Thyroid gland (tissue), 4 donors: Measurements from ENCODE around the gene PEPD.

ENCODE experiments used
- POLR2A ChIP-seq, 2 donors: fragments of 450-650 bp; IDR thresholded peaks; one replicate each; pipeline ENCODE4 v1.6.1; 2017; ENCODE audit warnings: antibody characterized with exemption in 2 of 2, mild to moderate bottlenecking in 2 of 2, moderate library complexity in 1 of 2
- TF ChIP-seq, protein P1 (sequence below), 6 experiments: fragments of 200-600 bp in 3 of 6; fragments of 450-650 bp in 3 of 6; sonication (generic) in 3 of 6; IDR thresholded peaks; one replicate each; pipeline ENCODE4 v1.5.1; 2016 to 2019; ENCODE audit warnings: antibody characterized with exemption in 6 of 6, mild to moderate bottlenecking in 2 of 6, inconsistent platforms in 1 of 6, moderate library complexity in 1 of 6

DNA sequence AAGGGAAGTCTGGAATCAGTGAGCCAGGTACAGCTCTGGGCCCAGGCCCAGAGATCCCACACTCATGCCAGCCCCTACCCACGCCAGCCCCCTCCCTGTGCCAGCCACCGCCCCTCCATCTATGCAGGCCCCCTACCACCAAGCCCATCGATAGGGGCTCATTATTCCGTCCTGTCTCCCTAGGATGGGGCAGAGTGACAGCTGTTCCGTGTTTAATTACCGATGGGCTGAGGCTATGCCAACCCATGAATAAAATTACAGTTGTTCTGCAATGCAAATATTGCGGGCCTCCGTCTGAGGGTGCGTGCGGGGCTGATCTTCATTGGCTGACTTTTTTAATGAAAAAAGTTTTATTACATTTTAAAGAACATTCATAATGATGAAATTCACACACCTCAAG lies 35.6 kb upstream of the PEPD start:
- TF ChIP-seq, protein P1, sequence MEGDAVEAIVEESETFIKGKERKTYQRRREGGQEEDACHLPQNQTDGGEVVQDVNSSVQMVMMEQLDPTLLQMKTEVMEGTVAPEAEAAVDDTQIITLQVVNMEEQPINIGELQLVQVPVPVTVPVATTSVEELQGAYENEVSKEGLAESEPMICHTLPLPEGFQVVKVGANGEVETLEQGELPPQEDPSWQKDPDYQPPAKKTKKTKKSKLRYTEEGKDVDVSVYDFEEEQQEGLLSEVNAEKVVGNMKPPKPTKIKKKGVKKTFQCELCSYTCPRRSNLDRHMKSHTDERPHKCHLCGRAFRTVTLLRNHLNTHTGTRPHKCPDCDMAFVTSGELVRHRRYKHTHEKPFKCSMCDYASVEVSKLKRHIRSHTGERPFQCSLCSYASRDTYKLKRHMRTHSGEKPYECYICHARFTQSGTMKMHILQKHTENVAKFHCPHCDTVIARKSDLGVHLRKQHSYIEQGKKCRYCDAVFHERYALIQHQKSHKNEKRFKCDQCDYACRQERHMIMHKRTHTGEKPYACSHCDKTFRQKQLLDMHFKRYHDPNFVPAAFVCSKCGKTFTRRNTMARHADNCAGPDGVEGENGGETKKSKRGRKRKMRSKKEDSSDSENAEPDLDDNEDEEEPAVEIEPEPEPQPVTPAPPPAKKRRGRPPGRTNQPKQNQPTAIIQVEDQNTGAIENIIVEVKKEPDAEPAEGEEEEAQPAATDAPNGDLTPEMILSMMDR (IDR thresholded peaks at IDR 0.05): no peak
- TF ChIP-seq POLR2A (IDR thresholded peaks at IDR 0.05): no peak
